Progenitor cell of endocrine pancreas (in vitro differentiated cells): ENCODE measurements around the gene VAMP4. TPM values are rescaled to one million over a fixed set of nuclear protein-coding genes. Genes with fewer than 3 reads are reported as not detected.

Experiments used
- DNase-seq: peaks from one replicate; pipeline ENCODE4 v3.0.0; 2021; ENCODE audit warnings: low spot score; ENCODE audit not compliant: unreplicated experiment
- H3K27ac Mint-ChIP-seq: 2 replicates; pipeline ENCODE4 v1.8.0; 2021; ENCODE audit warnings: mild to moderate bottlenecking, moderate library complexity, mixed read lengths
- H3K27me3 Mint-ChIP-seq: 2 replicates; pipeline ENCODE4 v1.8.0; 2021; ENCODE audit warnings: mixed read lengths
- H3K36me3 Mint-ChIP-seq: 2 replicates; pipeline ENCODE4 v1.8.0; 2022; ENCODE audit warnings: mixed read lengths; ENCODE audit not compliant: insufficient read depth
- H3K4me1 Mint-ChIP-seq: 2 replicates; pipeline ENCODE4 v1.8.0; 2021; ENCODE audit warnings: low read depth, mixed read lengths
- H3K4me3 Mint-ChIP-seq: 2 replicates; pipeline ENCODE4 v1.8.0; 2021; ENCODE audit warnings: low read depth, mild to moderate bottlenecking, moderate library complexity, mixed read lengths
- H3K9me3 Mint-ChIP-seq: 2 replicates; pipeline ENCODE4 v1.8.0; 2021; ENCODE audit warnings: low read depth, mixed read lengths
- total RNA-seq: library from RNA; stranded (reverse); gene quantifications from 2 replicates; pipeline ENCODE4 v1.2.1, GENCODE V29; 2021
- TF ChIP-seq, protein P1 (sequence below): fragments of 200-600 bp; sonication (generic); IDR thresholded peaks from one replicate; pipeline ENCODE4 v1.5.0; 2021; ENCODE audit warnings: antibody characterized with exemption, mild to moderate bottlenecking; ENCODE audit not compliant: unreplicated experiment

The VAMP4 gene
- total RNA-seq, 1 donor from 2014 or later, result 8.9 TPM

DNA sequence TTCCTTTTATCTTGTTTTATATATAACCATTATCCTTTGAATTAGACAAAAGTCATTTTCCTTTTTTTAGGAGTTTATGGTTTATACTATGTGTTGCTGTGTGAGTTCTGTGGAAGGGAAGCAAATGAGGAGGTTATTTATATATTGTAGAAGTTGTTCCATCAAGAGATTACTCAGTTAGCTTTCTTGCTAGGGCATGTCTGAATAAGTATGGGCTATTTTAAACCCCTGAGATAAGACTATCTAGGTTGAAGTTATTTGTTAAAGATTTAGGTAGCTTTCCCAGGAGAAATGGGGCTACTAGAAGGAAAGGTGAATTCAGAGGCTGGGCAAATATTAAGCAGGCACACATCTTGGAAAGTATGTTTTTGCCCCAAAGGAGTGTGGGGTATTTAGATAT, 16.1 kb upstream of the VAMP4 start:
- Mint-ChIP-seq H3K27me3 (no peaks in the 10 kb centered on the region), H3K27ac (no peak overlapping the region), H3K4me1 (peaks cover 5% of the 10 kb centered on the region), H3K36me3 (no peaks in the 10 kb centered on the region), H3K9me3 (peaks cover 4% of the 10 kb centered on the region), H3K4me3 (no peak overlapping the region)
- DNase-seq, result no peak
- TF ChIP-seq, protein P1, sequence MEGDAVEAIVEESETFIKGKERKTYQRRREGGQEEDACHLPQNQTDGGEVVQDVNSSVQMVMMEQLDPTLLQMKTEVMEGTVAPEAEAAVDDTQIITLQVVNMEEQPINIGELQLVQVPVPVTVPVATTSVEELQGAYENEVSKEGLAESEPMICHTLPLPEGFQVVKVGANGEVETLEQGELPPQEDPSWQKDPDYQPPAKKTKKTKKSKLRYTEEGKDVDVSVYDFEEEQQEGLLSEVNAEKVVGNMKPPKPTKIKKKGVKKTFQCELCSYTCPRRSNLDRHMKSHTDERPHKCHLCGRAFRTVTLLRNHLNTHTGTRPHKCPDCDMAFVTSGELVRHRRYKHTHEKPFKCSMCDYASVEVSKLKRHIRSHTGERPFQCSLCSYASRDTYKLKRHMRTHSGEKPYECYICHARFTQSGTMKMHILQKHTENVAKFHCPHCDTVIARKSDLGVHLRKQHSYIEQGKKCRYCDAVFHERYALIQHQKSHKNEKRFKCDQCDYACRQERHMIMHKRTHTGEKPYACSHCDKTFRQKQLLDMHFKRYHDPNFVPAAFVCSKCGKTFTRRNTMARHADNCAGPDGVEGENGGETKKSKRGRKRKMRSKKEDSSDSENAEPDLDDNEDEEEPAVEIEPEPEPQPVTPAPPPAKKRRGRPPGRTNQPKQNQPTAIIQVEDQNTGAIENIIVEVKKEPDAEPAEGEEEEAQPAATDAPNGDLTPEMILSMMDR, result no peak

DNA sequence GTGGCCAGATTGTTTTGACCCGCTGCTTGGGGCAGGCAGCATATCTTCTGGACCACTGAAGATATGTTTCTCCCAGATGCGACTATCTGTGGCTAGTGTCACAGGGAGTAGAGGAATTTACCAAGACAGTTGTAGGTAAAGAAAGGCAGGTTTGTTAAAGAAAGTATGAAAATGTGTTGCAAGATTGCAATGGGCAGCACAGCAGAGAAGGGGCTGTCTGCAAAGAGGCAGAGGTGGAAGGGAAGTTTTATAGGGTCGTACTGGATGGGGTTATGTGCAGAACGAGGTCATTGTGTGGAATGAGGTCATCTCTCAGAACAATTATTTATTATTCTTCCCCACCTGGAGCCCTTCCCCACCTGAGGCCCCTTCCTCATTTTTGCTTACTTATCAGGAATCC, 15.0 kb upstream of the VAMP4 start:
- TF ChIP-seq, protein P1, result no peak
- H3K27ac Mint-ChIP-seq, result no peak overlapping the region

DNA sequence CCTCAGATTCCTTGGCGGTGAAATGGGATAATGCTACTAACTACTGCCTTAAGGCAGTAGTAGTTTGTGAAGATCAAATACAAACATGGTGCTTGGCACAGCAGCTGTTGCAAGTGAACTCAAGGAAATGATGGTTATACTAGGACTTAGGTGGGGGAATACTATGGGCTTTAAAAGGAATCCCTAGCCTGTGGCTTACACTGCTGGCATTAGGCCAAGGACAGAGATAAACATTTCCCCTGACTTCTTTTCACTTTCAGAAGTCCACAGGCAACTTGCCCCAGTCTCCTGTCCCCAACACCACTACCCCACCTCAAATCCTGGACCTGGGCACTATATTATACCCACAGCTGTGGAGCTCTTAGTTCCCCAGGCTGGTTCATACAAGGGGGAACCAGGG, 13.1 kb upstream of the VAMP4 start:
- H3K4me1 Mint-ChIP-seq, result peaks cover 5% of the 10 kb centered on the region
- DNase-seq, result no peak
- no peak overlapping the region for H3K4me3 Mint-ChIP-seq
- TF ChIP-seq, protein P1, result no peak
- no peaks in the 10 kb centered on the region for H3K27me3 Mint-ChIP-seq
- peaks cover 4% of the 10 kb centered on the region for H3K9me3 Mint-ChIP-seq
- H3K36me3 Mint-ChIP-seq, result no peaks in the 10 kb centered on the region
- no peak overlapping the region for H3K27ac Mint-ChIP-seq

More for the DNA sequence above, 15.0 kb upstream of the VAMP4 start:
- Mint-ChIP-seq H3K4me1 (peaks cover 5% of the 10 kb centered on the region), H3K36me3 (no peaks in the 10 kb centered on the region), H3K27me3 (no peaks in the 10 kb centered on the region), H3K9me3 (peaks cover 4% of the 10 kb centered on the region), H3K4me3 (no peak overlapping the region)
- DNase-seq, result no peak

DNA sequence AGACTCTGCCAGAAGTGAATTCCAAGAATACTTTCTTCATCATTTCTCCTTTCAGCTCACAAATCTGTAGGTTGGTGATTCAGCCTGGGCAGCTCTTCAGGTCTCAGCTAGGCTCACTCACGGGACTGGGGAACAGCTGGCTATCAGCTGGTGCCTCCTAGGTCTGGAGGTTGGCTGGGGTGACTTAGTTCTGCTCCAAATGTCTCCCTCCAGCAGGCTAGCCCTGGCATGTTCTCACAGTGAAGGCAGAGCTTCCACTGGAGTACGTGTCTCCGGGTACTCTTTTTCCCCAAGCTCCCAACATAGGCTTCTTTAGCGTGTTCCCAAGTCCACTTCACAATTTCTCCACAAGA, 12.5 kb upstream of the VAMP4 start:
- Mint-ChIP-seq H3K9me3 (peaks cover 4% of the 10 kb centered on the region), H3K4me1 (peaks cover 5% of the 10 kb centered on the region), H3K27ac (no peak overlapping the region), H3K4me3 (no peak overlapping the region), H3K36me3 (no peaks in the 10 kb centered on the region), H3K27me3 (no peaks in the 10 kb centered on the region)
- TF ChIP-seq, protein P1, result no peak
- no peak for DNase-seq

DNA sequence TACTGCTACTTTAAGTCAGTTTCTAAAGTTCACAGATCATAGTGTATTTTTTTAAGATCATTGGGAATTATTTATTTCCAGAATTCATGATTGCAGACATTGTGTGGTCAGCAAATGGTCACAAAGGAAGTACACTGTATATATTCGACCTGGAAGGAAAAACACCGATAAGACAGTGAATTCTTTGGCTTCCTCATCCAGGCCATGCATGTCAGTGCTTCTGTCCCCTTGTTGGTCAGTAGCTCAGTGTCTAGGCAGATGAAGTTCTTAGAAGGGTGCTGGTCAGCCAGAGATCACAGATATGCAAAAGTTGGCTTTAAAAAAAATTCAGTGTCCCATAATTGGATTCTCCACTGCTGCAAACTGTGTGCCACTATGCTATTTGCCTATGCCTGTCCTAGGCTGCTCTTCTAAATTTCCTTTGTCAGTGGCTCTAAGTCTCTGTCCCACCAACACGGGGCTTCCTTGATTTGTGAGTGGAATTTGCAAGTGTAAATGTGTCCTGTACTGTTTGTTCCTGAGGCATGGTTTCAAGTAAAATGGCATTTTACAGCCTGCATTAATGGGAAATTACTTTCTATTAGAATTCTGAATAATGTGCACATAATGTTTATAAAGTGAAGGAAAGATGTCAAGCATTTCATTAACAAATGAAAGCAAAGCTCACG, 12.0 kb upstream of the VAMP4 start:
- Mint-ChIP-seq H3K36me3 (no peaks in the 10 kb centered on the region), H3K4me3 (no peak overlapping the region), H3K4me1 (peaks cover 5% of the 10 kb centered on the region), H3K9me3 (peaks cover 4% of the 10 kb centered on the region), H3K27me3 (no peaks in the 10 kb centered on the region), H3K27ac (no peak overlapping the region)
- DNase-seq, result no peak
- TF ChIP-seq, protein P1, result no peak
